NCI-H82 treated with DMSO at 0.1 percent for 48 hours (cell line): ENCODE data around the gene ORM2.

ENCODE experiments used
- DNase-seq: peaks from one replicate; lab custom pipeline; 2025; ENCODE audit not compliant: unreplicated experiment; lab: John Stamatoyannopoulos, UW

The ORM2 gene

GRCh38 chr9:114367772-114368569 lies 38.3 kb downstream of the ORM2 start:
- peak; percentile 17 for DNase-seq

- no peak for DNase-seq
These were observed 39.8 kb downstream of the ORM2 start for GRCh38 chr9:114369216-114370130.

GRCh38 chr9:114370251-114370967 lies 40.7 kb downstream of the ORM2 start:
- DNase-seq = peak; percentile 97

GRCh38 chr9:114370968-114371320 lies 41.3 kb downstream of the ORM2 start:
- no peak for DNase-seq

- DNase-seq = no peak
These were observed 41.8 kb downstream of the ORM2 start for GRCh38 chr9:114371343-114371944.

GRCh38 chr9:114371973-114372917 lies 42.6 kb downstream of the ORM2 start:
- no peak for DNase-seq

GRCh38 chr9:114372921-114373448 lies 43.3 kb downstream of the ORM2 start:
- DNase-seq = no peak

- no peak for DNase-seq
These were observed 44.5 kb downstream of the ORM2 start for GRCh38 chr9:114373960-114374730.

GRCh38 chr9:114374936-114375335 lies 45.3 kb downstream of the ORM2 start:
- no peak for DNase-seq

- DNase-seq = no peak
These were observed 45.9 kb downstream of the ORM2 start for GRCh38 chr9:114375386-114376175.

GRCh38 chr9:114376586-114377445 lies 47.1 kb downstream of the ORM2 start:
- no peak for DNase-seq

- no peak for DNase-seq
These were observed 48.3 kb downstream of the ORM2 start for GRCh38 chr9:114378016-114378415.

GRCh38 chr9:114378883-114379282 lies 49.2 kb downstream of the ORM2 start:
- no peak for DNase-seq
